ENCODE data around the gene CLMN.

DNA sequence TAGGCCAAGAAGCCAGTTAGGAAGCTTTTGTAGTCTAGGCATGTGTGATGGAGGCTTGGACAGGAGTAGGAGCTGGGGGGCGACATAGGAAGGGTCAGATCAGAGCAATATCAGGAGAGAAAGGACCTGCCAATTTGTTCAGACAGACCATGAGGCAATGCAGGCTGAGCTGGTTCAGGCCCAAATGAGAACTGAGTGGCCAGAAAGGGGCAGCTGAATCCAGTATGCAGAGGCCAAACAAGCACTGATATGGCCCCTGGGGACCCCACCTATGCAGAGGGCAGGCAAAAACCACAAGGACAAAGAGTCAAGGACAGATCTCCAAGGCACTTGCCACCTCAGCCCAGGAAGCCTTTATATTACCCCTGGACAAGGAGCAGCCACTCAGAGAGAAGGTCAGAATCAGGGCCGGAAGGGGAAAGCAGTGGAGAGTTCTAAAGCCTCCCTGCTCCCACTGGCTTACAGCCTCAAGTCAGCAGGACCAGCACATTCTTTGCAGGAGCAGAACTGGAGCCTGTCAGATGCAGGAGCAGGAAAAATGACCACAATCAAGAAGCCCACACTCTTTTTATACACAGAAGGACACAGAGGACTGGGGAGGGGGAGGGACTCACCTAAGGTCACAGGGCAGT is 37.2 kb downstream of the CLMN start:
- TF ChIP-seq EP300 (IDR thresholded peaks at IDR 0.05): no peak
- TF ChIP-seq POLR2A (IDR thresholded peaks at IDR 0.05; ENCODE audit: low read depth): no peak
- TF ChIP-seq, protein P1, sequence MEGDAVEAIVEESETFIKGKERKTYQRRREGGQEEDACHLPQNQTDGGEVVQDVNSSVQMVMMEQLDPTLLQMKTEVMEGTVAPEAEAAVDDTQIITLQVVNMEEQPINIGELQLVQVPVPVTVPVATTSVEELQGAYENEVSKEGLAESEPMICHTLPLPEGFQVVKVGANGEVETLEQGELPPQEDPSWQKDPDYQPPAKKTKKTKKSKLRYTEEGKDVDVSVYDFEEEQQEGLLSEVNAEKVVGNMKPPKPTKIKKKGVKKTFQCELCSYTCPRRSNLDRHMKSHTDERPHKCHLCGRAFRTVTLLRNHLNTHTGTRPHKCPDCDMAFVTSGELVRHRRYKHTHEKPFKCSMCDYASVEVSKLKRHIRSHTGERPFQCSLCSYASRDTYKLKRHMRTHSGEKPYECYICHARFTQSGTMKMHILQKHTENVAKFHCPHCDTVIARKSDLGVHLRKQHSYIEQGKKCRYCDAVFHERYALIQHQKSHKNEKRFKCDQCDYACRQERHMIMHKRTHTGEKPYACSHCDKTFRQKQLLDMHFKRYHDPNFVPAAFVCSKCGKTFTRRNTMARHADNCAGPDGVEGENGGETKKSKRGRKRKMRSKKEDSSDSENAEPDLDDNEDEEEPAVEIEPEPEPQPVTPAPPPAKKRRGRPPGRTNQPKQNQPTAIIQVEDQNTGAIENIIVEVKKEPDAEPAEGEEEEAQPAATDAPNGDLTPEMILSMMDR (IDR thresholded peaks at IDR 0.05): no peak

Data from esophagus muscularis mucosa (tissue), 4 donors.